ENCODE results near the gene MORN1.

DNA sequence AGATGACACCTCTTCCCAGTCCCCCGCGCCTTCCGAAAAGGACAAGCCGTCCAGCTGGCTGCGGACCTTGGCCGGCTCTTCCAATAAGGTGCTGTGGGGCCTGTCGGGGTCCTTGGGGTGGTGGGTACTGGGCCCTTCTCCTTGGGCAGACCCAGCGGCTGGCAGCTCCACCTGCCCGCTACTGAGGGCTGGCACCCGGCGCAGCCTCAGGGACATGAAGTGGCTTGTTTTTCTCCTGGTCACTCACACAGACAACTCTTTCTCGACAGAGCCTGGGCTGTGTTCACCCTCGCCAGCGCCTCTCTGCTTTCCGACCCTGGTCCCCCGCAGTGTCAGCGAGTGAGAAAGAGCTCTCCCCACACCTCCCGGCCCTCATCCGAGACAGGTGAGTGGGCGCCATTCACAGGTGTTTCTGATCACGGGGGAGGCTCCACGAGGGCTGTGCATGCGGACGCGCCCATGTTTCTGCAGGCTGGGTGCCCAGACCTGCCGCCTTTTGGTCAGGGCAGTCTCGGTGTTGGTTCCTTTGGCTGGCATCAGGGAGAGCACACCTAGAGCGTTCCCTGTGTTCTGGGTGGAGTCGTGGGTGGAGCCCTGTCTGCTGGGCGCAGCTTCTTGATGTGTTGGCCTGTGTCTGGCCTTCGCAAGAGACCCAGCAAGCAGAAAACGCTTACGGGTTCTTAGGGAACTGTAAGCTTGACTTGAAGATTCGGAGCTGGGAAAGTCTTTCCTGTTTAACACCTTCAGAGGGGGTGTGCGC is 88.2 kb downstream of the MORN1 start:
- no peak for TF ChIP-seq POLR2AphosphoS5 (IDR thresholded peaks at IDR 0.05; ENCODE audit: low read depth, low read length)
- TF ChIP-seq TAF1 (IDR thresholded peaks at IDR 0.05; ENCODE audit: low read depth, low read length), result no peak

Measured in GM12891 (cell line).